ENCODE results near the gene HDAC4.
A peak's percentile ranks its signal among the peaks of the same experiment; 100 is the strongest.

HDAC4 gene

DNA sequence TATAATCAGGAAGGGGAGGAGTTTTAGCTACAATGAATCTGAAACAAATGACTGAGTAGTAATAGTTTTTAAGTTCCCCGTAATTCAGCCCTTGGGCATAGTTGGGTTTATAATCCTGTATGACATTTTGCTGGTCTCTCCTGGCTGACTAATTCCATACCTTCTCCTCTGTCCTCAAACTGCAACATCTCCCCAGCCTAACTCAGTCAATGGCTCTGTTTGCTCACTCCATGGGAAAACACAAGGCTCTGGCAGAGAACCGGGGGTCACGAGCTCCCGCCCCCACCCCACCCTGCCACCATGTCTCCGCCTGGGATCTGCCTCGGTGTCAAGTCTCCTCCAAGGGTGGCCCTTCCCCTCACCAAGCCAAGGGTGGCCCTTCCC, 168.6 kb downstream of the HDAC4 start:
- H3K27ac ChIP-seq (replicated peaks) = 0 out of 2 replicates have a peak overlapping the region, but pooled peaks have one; percentile 21
- no peak overlapping the region for H3K4me3 ChIP-seq (replicated peaks; ENCODE audit: insufficient read depth, low read length)
- no peak for DNase-seq (ENCODE audit: low read depth in 1 of 2, low spot score in 1 of 2)
- no peak for TF ChIP-seq CTCF (IDR thresholded peaks at IDR 0.05; ENCODE audit: insufficient read depth, low read length)
- no peaks in the 10 kb centered on the region for H3K27me3 ChIP-seq (ENCODE audit: insufficient read depth, poor library complexity, severe bottlenecking)

GRCh38 chr2:239231231-239232194, 169.3 kb downstream of the HDAC4 start:
- peak; percentile 34; the same call in 1 of the 2 replicates for TF ChIP-seq SPI1 (IDR thresholded peaks at IDR 0.05; ENCODE audit: borderline replicate concordance, low read depth)
- no peak for TF ChIP-seq REST (IDR thresholded peaks at IDR 0.05; ENCODE audit: insufficient replicate concordance, low read depth)
- H3K4me3 ChIP-seq (replicated peaks; ENCODE audit: insufficient read depth, low read length) = no peak overlapping the region
- peak overlapping the region; percentile 71 for H3K27ac ChIP-seq (replicated peaks)
- DNase-seq (ENCODE audit: low read depth in 1 of 2, low spot score in 1 of 2) = peak in 1 of 2 experiments; percentile 56
- no peaks in the 10 kb centered on the region for H3K27me3 ChIP-seq (ENCODE audit: insufficient read depth, poor library complexity, severe bottlenecking)

- Histone ChIP-seq H3K4me3 (replicated peaks; ENCODE audit: insufficient read depth, low read length) (no peak overlapping the region), H3K27me3 (ENCODE audit: insufficient read depth, poor library complexity, severe bottlenecking) (no peaks in the 10 kb centered on the region), H3K27ac (replicated peaks) (peak overlapping the region; percentile 71)
- DNase-seq (ENCODE audit: low read depth in 1 of 2, low spot score in 1 of 2) = peak in 1 of 2 experiments; percentile 66
- no peak for TF ChIP-seq SPI1 (IDR thresholded peaks at IDR 0.05; ENCODE audit: borderline replicate concordance, low read depth)
- peak; percentile 16 for TF ChIP-seq REST (IDR thresholded peaks at IDR 0.05; ENCODE audit: insufficient replicate concordance, low read depth)
Measured at GRCh38 chr2:239230318-239231052, 170.3 kb downstream of the HDAC4 start.

- DNase-seq (ENCODE audit: low read depth in 1 of 2, low spot score in 1 of 2) = no peak
- TF ChIP-seq POLR2AphosphoS5 (IDR thresholded peaks at IDR 0.05; ENCODE audit: low read depth) = no peak
- TF ChIP-seq GABPA (IDR thresholded peaks at IDR 0.05; ENCODE audit: low read depth) = no peak
- no peak for TF ChIP-seq REST (IDR thresholded peaks at IDR 0.05; ENCODE audit: insufficient replicate concordance, low read depth)
- no peak for TF ChIP-seq CTCF (IDR thresholded peaks at IDR 0.05; ENCODE audit: insufficient read depth, low read length)
- TF ChIP-seq SPI1 (IDR thresholded peaks at IDR 0.05; ENCODE audit: borderline replicate concordance, low read depth) = no peak
- Histone ChIP-seq H3K27me3 (ENCODE audit: insufficient read depth, poor library complexity, severe bottlenecking) (no peaks in the 10 kb centered on the region), H3K27ac (replicated peaks) (peak overlapping the region; percentile 71), H3K4me3 (replicated peaks; ENCODE audit: insufficient read depth, low read length) (no peak overlapping the region)
Measured at GRCh38 chr2:239229545-239230279, 171.1 kb downstream of the HDAC4 start.

Measured in HL-60 (cell line).